WTC11 (cell line): Measurements from ENCODE around the gene KIF13A. TPM values are rescaled to one million over a fixed set of nuclear protein-coding genes. Genes with fewer than 3 reads are reported as not detected.

ENCODE experiments used
- ATAC-seq: fragments of 200-7000 bp; cut with Tn5 transposase; 2 replicates; pipeline ENCODE4 v1.10.0; 2021; ENCODE audit warnings: mild to moderate bottlenecking, moderate library complexity
- CTCF ChIA-PET: fragments of 300-600 bp; sonication (Branson Sonifier 250); formaldehyde crosslinking; loops from one replicate; lab custom pipeline; 2021; ENCODE audit warnings: antibody characterized with exemption; lab: Charles Lee
- POLR2A ChIA-PET: fragments of 350-600 bp; sonication (Branson Sonifier 250); formaldehyde crosslinking; loops from one replicate; lab custom pipeline; 2021; ENCODE audit warnings: antibody characterized with exemption; lab: Charles Lee
- DNase-seq: peaks from one replicate; pipeline ENCODE4 v3.0.0; 2021; ENCODE audit warnings: low spot score
- H3K27ac Mint-ChIP-seq: 2 replicates; pipeline ENCODE4 v1.8.0; 2021; ENCODE audit warnings: mixed read lengths
- H3K27me3 Mint-ChIP-seq: 2 replicates; pipeline ENCODE4 v1.8.0; 2021; ENCODE audit warnings: low read depth, mild to moderate bottlenecking, moderate library complexity, mixed read lengths
- H3K36me3 Mint-ChIP-seq: 2 replicates; pipeline ENCODE4 v1.8.0; 2021; ENCODE audit warnings: mixed read lengths
- H3K4me1 Mint-ChIP-seq: 2 replicates; pipeline ENCODE4 v1.8.0; 2022; ENCODE audit warnings: mixed read lengths
- H3K4me3 Mint-ChIP-seq: 2 replicates; pipeline ENCODE4 v1.8.0; 2021; ENCODE audit warnings: mild to moderate bottlenecking, moderate library complexity, mixed read lengths
- H3K9me3 Mint-ChIP-seq: 2 replicates; pipeline ENCODE4 v1.8.0; 2021; ENCODE audit warnings: mixed read lengths
- AR ChIP-seq: fragments of 250-450 bp; sonication (Bioruptor Pico); IDR thresholded peaks from 2 replicates; pipeline ENCODE4 v1.9.0; 2021; ENCODE audit warnings: mild to moderate bottlenecking
- ATF1 ChIP-seq: sonication (generic); formaldehyde crosslinking; IDR thresholded peaks from 2 replicates; pipeline ENCODE4 v1.8.1; 2023; ENCODE audit warnings: mild to moderate bottlenecking, moderate library complexity, missing genetic modification reagents
- FOXJ3 ChIP-seq: sonication (generic); formaldehyde crosslinking; IDR thresholded peaks from 2 replicates; pipeline ENCODE4 v1.9.0; 2021; ENCODE audit warnings: missing genetic modification reagents, mild to moderate bottlenecking, borderline replicate concordance
- FOXK1 ChIP-seq: sonication (generic); formaldehyde crosslinking; IDR thresholded peaks from 2 replicates; pipeline ENCODE4 v1.8.0; 2022; ENCODE audit warnings: mild to moderate bottlenecking, moderate library complexity, missing genetic modification reagents
- GRHL2 ChIP-seq: fragments of 250-450 bp; sonication (Bioruptor Pico); IDR thresholded peaks from 2 replicates; pipeline ENCODE4 v1.8.0; 2022; ENCODE audit warnings: mild to moderate bottlenecking, moderate library complexity; ENCODE audit not compliant: insufficient replicate concordance, severe bottlenecking
- GTF2I ChIP-seq: fragments of 250-450 bp; sonication (Bioruptor Pico); conservative IDR thresholded peaks from 2 replicates; pipeline ENCODE4 v1.4.0; 2021; ENCODE audit warnings: mild to moderate bottlenecking
- JAZF1 ChIP-seq: fragments of 250-450 bp; sonication (Bioruptor Pico); IDR thresholded peaks from 2 replicates; pipeline ENCODE4 v1.9.0; 2021; ENCODE audit warnings: moderate library complexity, mild to moderate bottlenecking, inconsistent platforms
- JUN ChIP-seq: sonication (generic); formaldehyde crosslinking; IDR thresholded peaks from 2 replicates; pipeline ENCODE4 v1.8.0; 2023; ENCODE audit warnings: mild to moderate bottlenecking, missing genetic modification reagents
- PRDM15 ChIP-seq: sonication (generic); formaldehyde crosslinking; IDR thresholded peaks from 2 replicates; pipeline ENCODE4 v1.8.0; 2022; ENCODE audit warnings: missing genetic modification reagents
- RELA ChIP-seq: sonication (generic); formaldehyde crosslinking; IDR thresholded peaks from 2 replicates; pipeline ENCODE4 v1.8.1; 2022; ENCODE audit warnings: missing genetic modification reagents, mild to moderate bottlenecking, borderline replicate concordance
- RORB ChIP-seq: fragments of 250-450 bp; sonication (Bioruptor Pico); IDR thresholded peaks from 2 replicates; pipeline ENCODE4 v1.9.0; 2021; ENCODE audit warnings: mild to moderate bottlenecking
- TCF7 ChIP-seq: sonication (generic); formaldehyde crosslinking; IDR thresholded peaks from 2 replicates; pipeline ENCODE4 v1.8.0; 2022; ENCODE audit warnings: mild to moderate bottlenecking, low read depth, missing genetic modification reagents, moderate library complexity
- TEAD1 ChIP-seq: sonication (generic); formaldehyde crosslinking; IDR thresholded peaks from 2 replicates; pipeline ENCODE4 v1.8.0; 2022; ENCODE audit warnings: mild to moderate bottlenecking, missing genetic modification reagents
- USF1 ChIP-seq: sonication (generic); formaldehyde crosslinking; IDR thresholded peaks from 2 replicates; pipeline ENCODE4 v1.8.0; 2022; ENCODE audit warnings: mild to moderate bottlenecking, missing genetic modification reagents
- ZNF263 ChIP-seq: sonication (generic); formaldehyde crosslinking; IDR thresholded peaks from 2 replicates; pipeline ENCODE4 v1.8.1; 2022; ENCODE audit warnings: low read depth, mild to moderate bottlenecking, moderate library complexity, missing genetic modification reagents
- ZNF532 ChIP-seq: fragments of 250-450 bp; sonication (Bioruptor Pico); IDR thresholded peaks from 2 replicates; pipeline ENCODE4 v1.9.0; 2021; ENCODE audit warnings: mild to moderate bottlenecking, borderline replicate concordance
- ZNF671 ChIP-seq: fragments of 250-450 bp; sonication (Bioruptor Pico); IDR thresholded peaks from 2 replicates; pipeline ENCODE4 v1.8.0; 2021; ENCODE audit warnings: mild to moderate bottlenecking
- total RNA-seq: library from RNA; stranded (reverse); gene quantifications from 3 replicates; pipeline ENCODE4 v1.2.3, GENCODE V29; 2021
- TF ChIP-seq, protein P1 (sequence below): sonication (generic); formaldehyde crosslinking; conservative IDR thresholded peaks from 2 replicates; pipeline ENCODE4 v1.8.1; 2022; ENCODE audit warnings: mild to moderate bottlenecking, missing genetic modification reagents
- TF ChIP-seq, protein P2 (sequence below): sonication (generic); formaldehyde crosslinking; IDR thresholded peaks from 2 replicates; pipeline ENCODE4 v1.8.0; 2022; ENCODE audit warnings: mild to moderate bottlenecking, missing genetic modification reagents
- TF ChIP-seq, protein P3 (sequence below): sonication (generic); formaldehyde crosslinking; IDR thresholded peaks from 2 replicates; pipeline ENCODE4 v1.8.1; 2022; ENCODE audit warnings: mild to moderate bottlenecking, missing genetic modification reagents, moderate library complexity, borderline replicate concordance

KIF13A gene
- total RNA-seq, 1 experiment from 2014 or later: 32.7 TPM

DNA sequence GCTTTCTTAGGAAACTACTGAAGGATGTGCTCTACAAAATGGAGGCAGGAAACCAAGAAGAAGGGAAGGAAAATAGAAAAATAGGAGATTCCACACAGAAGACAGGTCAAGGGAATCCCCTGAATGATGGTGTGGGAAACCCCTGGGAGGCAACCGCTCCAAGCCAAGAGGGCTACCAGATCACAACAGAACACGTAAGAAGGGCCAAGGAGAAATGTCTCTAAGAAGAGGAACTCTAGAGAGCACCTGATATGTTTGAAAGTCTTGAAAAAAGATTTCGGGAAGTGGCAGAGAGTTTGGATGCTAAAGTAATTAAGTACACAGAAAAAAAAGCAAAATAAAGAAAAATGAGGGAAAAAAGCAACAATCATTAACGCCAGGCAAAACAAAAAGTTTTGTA lies 7.1 kb downstream of the KIF13A start:
- H3K36me3 Mint-ChIP-seq: 0 out of 2 replicates have a peak, but pooled peaks cover 2% of the 10 kb centered on the region
- no peaks in the 10 kb centered on the region for H3K9me3 Mint-ChIP-seq
- ChIA-PET CTCF (no interaction called here), POLR2A (no interaction called here)
- H3K27me3 Mint-ChIP-seq: no peaks in the 10 kb centered on the region
- no peak for DNase-seq
- no peak for TF ChIP-seq GRHL2
- no peak for TF ChIP-seq ZNF671
- no peak for TF ChIP-seq AR (CRISPR knock-in tag)
- TF ChIP-seq, protein P1, sequence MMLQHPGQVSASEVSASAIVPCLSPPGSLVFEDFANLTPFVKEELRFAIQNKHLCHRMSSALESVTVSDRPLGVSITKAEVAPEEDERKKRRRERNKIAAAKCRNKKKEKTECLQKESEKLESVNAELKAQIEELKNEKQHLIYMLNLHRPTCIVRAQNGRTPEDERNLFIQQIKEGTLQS (CRISPR knock-in tag): no peak
- TF ChIP-seq, protein P2, sequence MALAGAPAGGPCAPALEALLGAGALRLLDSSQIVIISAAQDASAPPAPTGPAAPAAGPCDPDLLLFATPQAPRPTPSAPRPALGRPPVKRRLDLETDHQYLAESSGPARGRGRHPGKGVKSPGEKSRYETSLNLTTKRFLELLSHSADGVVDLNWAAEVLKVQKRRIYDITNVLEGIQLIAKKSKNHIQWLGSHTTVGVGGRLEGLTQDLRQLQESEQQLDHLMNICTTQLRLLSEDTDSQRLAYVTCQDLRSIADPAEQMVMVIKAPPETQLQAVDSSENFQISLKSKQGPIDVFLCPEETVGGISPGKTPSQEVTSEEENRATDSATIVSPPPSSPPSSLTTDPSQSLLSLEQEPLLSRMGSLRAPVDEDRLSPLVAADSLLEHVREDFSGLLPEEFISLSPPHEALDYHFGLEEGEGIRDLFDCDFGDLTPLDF (CRISPR knock-in tag): no peak
- no peak for TF ChIP-seq GTF2I (CRISPR knock-in tag)
- TF ChIP-seq TCF7 (CRISPR knock-in tag): no peak
- no peak for TF ChIP-seq ZNF263
- no peak for TF ChIP-seq PRDM15
- TF ChIP-seq JAZF1: no peak
- TF ChIP-seq ZNF532 (CRISPR knock-in tag): no peak
- TF ChIP-seq RELA (CRISPR knock-in tag): no peak
- TF ChIP-seq USF1 (CRISPR knock-in tag): no peak
- TF ChIP-seq RORB (CRISPR knock-in tag): no peak
- no peak for TF ChIP-seq TEAD1 (CRISPR knock-in tag)
- no peak for TF ChIP-seq FOXK1
- no peak for TF ChIP-seq ATF1 (CRISPR knock-in tag)
- TF ChIP-seq, protein P3, sequence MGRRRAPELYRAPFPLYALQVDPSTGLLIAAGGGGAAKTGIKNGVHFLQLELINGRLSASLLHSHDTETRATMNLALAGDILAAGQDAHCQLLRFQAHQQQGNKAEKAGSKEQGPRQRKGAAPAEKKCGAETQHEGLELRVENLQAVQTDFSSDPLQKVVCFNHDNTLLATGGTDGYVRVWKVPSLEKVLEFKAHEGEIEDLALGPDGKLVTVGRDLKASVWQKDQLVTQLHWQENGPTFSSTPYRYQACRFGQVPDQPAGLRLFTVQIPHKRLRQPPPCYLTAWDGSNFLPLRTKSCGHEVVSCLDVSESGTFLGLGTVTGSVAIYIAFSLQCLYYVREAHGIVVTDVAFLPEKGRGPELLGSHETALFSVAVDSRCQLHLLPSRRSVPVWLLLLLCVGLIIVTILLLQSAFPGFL (CRISPR knock-in tag): no peak
- TF ChIP-seq FOXJ3: no peak
- TF ChIP-seq JUN: no peak
- ATAC-seq: no peak
- H3K27ac Mint-ChIP-seq: no peak overlapping the region
- peaks cover 32% of the 10 kb centered on the region for H3K4me1 Mint-ChIP-seq
- no peak overlapping the region for H3K4me3 Mint-ChIP-seq
